HFFc6 (cell line): Measurements from ENCODE around the gene SAFB. TPM values are rescaled to one million over a fixed set of nuclear protein-coding genes. Genes with fewer than 3 reads are reported as not detected.
"Not testable (repeated sequence)": the region's sequence is repeated elsewhere in the genome, so short reads cannot be mapped to it uniquely, and the experiment has no call there.

Experiments used
- DNase-seq: peaks from one replicate; pipeline ENCODE4 v3.0.0-alpha.2; 2018
- H3K27ac Mint-ChIP-seq: 2 replicates; pipeline ENCODE4 v1.8.0; 2020; ENCODE audit warnings: mild to moderate bottlenecking, mixed read lengths
- H3K27me3 Mint-ChIP-seq: 2 replicates; pipeline ENCODE4 v1.8.0; 2021; ENCODE audit warnings: mild to moderate bottlenecking, moderate library complexity, mixed read lengths; ENCODE audit not compliant: insufficient read depth
- H3K36me3 Mint-ChIP-seq: 2 replicates; pipeline ENCODE4 v1.8.0; 2021; ENCODE audit warnings: low read depth, mixed read lengths
- H3K4me1 Mint-ChIP-seq: 2 replicates; pipeline ENCODE4 v1.8.0; 2020; ENCODE audit warnings: low read depth, mixed read lengths
- H3K4me3 Mint-ChIP-seq: 2 replicates; pipeline ENCODE4 v1.8.0; 2020; ENCODE audit warnings: mild to moderate bottlenecking, moderate library complexity, mixed read lengths
- H3K9me3 Mint-ChIP-seq: 2 replicates; pipeline ENCODE4 v1.8.0; 2020; ENCODE audit warnings: mild to moderate bottlenecking, mixed read lengths
- total RNA-seq, 6 experiments: library from RNA; stranded (reverse); fragmentation: NEBNext Ultra II Directional; extraction: Animal tissue kit (Norgen Biotek cat#: 25700); gene quantifications; 2 replicates in 1 of 6; 3 replicates in 5 of 6; pipeline ENCODE4 v1.2.3, GENCODE V29; 2021
- TF ChIP-seq, protein P1 (sequence below): fragments of 200-600 bp; sonication (generic); IDR thresholded peaks from 2 replicates; pipeline ENCODE4 v1.5.0; 2021; ENCODE audit warnings: antibody characterized with exemption, mild to moderate bottlenecking

SAFB gene
- total RNA-seq, 6 experiments from 2014 or later, result 41.7 to 53.6 (median 49.3) TPM

GRCh38 chr19:5700455-5701092, 77.7 kb downstream of the SAFB start:
- no peak for DNase-seq
- TF ChIP-seq, protein P1, sequence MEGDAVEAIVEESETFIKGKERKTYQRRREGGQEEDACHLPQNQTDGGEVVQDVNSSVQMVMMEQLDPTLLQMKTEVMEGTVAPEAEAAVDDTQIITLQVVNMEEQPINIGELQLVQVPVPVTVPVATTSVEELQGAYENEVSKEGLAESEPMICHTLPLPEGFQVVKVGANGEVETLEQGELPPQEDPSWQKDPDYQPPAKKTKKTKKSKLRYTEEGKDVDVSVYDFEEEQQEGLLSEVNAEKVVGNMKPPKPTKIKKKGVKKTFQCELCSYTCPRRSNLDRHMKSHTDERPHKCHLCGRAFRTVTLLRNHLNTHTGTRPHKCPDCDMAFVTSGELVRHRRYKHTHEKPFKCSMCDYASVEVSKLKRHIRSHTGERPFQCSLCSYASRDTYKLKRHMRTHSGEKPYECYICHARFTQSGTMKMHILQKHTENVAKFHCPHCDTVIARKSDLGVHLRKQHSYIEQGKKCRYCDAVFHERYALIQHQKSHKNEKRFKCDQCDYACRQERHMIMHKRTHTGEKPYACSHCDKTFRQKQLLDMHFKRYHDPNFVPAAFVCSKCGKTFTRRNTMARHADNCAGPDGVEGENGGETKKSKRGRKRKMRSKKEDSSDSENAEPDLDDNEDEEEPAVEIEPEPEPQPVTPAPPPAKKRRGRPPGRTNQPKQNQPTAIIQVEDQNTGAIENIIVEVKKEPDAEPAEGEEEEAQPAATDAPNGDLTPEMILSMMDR, result no peak
- Mint-ChIP-seq H3K9me3 (peaks cover 7% of the 10 kb centered on the region; the same call in 1 of the 2 replicates), H3K4me1 (peaks cover 9% of the 10 kb centered on the region), H3K27me3 (peaks cover 20% of the 10 kb centered on the region), H3K4me3 (no peak overlapping the region), H3K27ac (no peak overlapping the region), H3K36me3 (peaks cover 17% of the 10 kb centered on the region)

DNA sequence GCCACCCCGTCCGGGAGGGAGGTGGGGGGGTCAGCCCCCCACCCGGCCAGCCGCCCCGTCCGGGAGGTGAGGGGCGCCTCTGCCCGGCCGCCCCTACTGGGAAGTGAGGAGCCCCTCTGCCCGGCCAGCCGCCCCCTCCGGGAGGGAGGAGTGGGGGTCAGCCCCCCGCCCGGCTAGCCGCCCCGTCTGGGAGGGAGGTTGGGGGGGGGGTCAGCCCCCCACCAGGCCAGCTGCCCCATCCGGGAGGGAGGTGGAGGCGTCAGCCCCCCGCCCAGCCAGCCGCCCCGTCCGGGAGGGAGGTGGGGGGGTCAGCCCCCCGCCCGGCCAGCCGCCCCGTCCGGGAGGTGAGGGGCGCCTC, 79.1 kb downstream of the SAFB start:
- not testable (repeated sequence) for H3K9me3 Mint-ChIP-seq, DNase-seq, H3K4me3 Mint-ChIP-seq, H3K27ac Mint-ChIP-seq, H3K4me1 Mint-ChIP-seq
- Mint-ChIP-seq H3K36me3 (peaks cover 17% of the 10 kb centered on the region), H3K27me3 (peaks cover 19% of the 10 kb centered on the region)

- peaks cover 9% of the 10 kb centered on the region for H3K4me1 Mint-ChIP-seq
- H3K36me3 Mint-ChIP-seq, result peaks cover 11% of the 10 kb centered on the region
- H3K9me3 Mint-ChIP-seq, result peaks cover 7% of the 10 kb centered on the region; the same call in 1 of the 2 replicates
- H3K27ac Mint-ChIP-seq, result no peak overlapping the region
- no peak overlapping the region for H3K4me3 Mint-ChIP-seq
- TF ChIP-seq, protein P1, result no peak
- H3K27me3 Mint-ChIP-seq, result peaks cover 12% of the 10 kb centered on the region
- DNase-seq, result no peak
Observed at GRCh38 chr19:5703819-5704818, 81.2 kb downstream of the SAFB start.

GRCh38 chr19:5705552-5705951, 82.7 kb downstream of the SAFB start:
- DNase-seq, result no peak
- H3K27ac Mint-ChIP-seq, result no peak overlapping the region
- H3K4me1 Mint-ChIP-seq, result peaks cover 9% of the 10 kb centered on the region
- peaks cover 12% of the 10 kb centered on the region for H3K27me3 Mint-ChIP-seq
- TF ChIP-seq, protein P1, result no peak
- peaks cover 10% of the 10 kb centered on the region for H3K36me3 Mint-ChIP-seq
- no peak overlapping the region for H3K4me3 Mint-ChIP-seq
- peaks cover 7% of the 10 kb centered on the region; the same call in 1 of the 2 replicates for H3K9me3 Mint-ChIP-seq

GRCh38 chr19:5706876-5707573, 84.1 kb downstream of the SAFB start:
- H3K27ac Mint-ChIP-seq, result no peak overlapping the region
- H3K4me3 Mint-ChIP-seq, result no peak overlapping the region
- peaks cover 10% of the 10 kb centered on the region for H3K27me3 Mint-ChIP-seq
- H3K36me3 Mint-ChIP-seq, result peaks cover 12% of the 10 kb centered on the region
- 0 out of 2 replicates have a peak, but pooled peaks cover 4% of the 10 kb centered on the region for H3K9me3 Mint-ChIP-seq
- no peak for DNase-seq
- peaks cover 9% of the 10 kb centered on the region for H3K4me1 Mint-ChIP-seq
- TF ChIP-seq, protein P1, result no peak
